GM15510 (cell line): ENCODE measurements around the gene CABLES1.

Experiments used
- POLR2A ChIP-seq: IDR thresholded peaks from 3 replicates; pipeline ENCODE4 v1.6.1; 2011; ENCODE audit warnings: borderline replicate concordance; ENCODE audit not compliant: insufficient read length; ENCODE audit errors: extremely low read depth

CABLES1 gene

DNA sequence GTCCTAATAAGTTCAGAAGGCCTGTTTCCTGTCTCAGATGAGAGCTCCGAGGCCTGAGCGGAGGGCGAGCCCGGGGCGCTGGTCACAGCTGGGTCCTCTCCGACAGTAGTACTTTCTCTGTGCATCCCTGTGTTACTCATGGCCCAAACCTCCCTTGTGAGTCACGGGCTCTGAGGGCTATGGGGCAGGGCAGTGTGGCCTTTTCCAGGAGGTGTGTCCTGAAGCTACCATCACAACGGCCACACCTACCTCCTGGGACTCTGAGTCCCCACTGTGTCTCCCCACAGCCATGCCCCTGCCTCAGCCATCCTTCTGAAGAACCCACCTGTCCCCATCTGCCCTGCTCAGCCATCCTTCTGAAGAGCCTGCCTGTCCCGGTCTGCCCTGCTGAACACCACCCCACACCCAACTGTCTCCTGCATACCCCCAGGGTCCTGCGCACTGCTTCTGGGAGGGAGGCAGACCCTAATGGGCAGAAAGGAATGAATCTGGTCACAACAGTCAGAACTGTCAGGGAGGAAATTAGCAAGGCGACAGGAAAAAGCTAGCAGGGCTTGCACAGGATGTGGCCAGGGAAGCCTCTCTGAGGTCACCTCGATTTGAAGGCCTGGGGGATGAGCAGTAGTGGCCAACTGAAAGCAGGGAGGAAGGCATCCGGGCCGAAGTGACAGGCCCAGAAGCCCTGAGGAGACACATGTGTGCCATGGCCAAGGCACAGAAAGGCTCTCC lies 172.4 kb downstream of the CABLES1 start:
- no peak for TF ChIP-seq POLR2A
